ENCODE results near the gene DDX5. TPM values are rescaled to one million over a fixed set of nuclear protein-coding genes. Genes with fewer than 3 reads are reported as not detected.

Gene DDX5
- total RNA-seq, 1 donor from 2014 or later = 771 TPM

DNA sequence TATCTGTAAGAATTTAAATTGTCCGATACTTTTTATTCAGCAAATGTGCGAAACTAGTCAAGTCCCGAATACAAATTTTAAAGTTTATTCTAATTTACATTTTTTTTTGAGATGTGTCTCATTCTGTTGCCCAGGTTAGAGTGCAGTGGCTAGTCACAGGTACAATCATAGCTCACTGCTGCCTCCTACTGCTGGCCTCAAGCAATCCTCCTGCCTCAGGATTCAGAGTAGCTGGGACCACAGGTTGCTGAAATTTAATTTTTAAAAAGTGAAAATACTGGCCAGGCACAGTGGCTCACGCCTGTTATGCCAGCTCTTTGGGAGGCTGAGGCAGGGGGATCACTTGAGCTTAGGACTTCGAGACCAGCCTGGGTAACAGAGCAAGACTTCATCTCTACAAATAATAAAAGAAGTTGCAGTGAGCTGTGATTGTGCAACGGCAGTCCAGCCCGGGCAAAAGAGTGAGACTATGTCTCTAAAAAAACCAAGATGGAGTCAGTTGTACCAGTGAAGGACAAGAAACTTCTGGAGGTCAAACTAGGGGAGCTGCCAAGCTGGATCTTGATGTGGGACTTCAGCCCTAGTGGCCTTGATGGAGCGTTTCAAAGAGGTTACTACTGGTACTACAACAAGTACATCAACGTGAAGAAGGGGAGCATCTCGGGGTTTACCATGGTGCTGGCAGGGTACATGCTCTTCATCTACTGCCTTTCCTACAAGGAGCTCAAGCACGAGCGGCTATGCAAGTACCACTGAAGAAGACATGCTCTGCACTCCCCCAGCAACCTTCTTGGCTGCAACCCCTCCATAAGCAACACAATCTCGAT, 14.8 kb downstream of the DDX5 start:
- Mint-ChIP-seq H3K36me3 (ENCODE audit: low read depth, unreplicated experiment) (peaks cover 21% of the 10 kb centered on the region), H3K4me1 (ENCODE audit: unreplicated experiment) (peaks cover 8% of the 10 kb centered on the region)
- peak; percentile 49 for DNase-seq (ENCODE audit: low spot score)

DNA sequence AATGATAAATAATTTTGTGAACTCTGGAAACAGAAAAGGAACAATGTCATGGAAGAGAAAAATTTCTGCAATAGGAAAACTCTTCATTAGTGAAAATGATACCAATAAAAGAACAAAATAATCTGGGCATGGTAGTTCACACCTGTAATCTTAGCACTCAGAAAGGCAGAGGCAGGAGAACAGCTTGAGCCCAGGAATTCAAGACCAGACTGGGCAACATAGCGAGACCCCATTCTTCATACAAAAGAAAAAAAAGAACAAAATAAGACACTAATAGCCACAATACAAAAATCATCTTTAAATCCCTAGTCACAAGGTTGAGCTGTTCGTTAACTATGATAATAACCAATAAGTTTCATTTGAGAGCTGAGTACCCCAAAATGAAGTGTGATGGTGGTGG, 17.8 kb downstream of the DDX5 start:
- H3K4me3 Mint-ChIP-seq (ENCODE audit: unreplicated experiment) = no peak overlapping the region
- no peak for DNase-seq (ENCODE audit: low spot score)
- no peak overlapping the region for H3K27ac Mint-ChIP-seq (ENCODE audit: unreplicated experiment)
- H3K9me3 Mint-ChIP-seq (ENCODE audit: unreplicated experiment) = no peaks in the 10 kb centered on the region
- TF ChIP-seq, protein P1, sequence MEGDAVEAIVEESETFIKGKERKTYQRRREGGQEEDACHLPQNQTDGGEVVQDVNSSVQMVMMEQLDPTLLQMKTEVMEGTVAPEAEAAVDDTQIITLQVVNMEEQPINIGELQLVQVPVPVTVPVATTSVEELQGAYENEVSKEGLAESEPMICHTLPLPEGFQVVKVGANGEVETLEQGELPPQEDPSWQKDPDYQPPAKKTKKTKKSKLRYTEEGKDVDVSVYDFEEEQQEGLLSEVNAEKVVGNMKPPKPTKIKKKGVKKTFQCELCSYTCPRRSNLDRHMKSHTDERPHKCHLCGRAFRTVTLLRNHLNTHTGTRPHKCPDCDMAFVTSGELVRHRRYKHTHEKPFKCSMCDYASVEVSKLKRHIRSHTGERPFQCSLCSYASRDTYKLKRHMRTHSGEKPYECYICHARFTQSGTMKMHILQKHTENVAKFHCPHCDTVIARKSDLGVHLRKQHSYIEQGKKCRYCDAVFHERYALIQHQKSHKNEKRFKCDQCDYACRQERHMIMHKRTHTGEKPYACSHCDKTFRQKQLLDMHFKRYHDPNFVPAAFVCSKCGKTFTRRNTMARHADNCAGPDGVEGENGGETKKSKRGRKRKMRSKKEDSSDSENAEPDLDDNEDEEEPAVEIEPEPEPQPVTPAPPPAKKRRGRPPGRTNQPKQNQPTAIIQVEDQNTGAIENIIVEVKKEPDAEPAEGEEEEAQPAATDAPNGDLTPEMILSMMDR (IDR thresholded peaks at IDR 0.05; ENCODE audit: unreplicated experiment) = no peak
- peaks cover 25% of the 10 kb centered on the region for H3K36me3 Mint-ChIP-seq (ENCODE audit: low read depth, unreplicated experiment)
- H3K4me1 Mint-ChIP-seq (ENCODE audit: unreplicated experiment) = no peaks in the 10 kb centered on the region
- peaks cover 1% of the 10 kb centered on the region for H3K27me3 Mint-ChIP-seq (ENCODE audit: unreplicated experiment)

More for the DNA sequence above, 14.8 kb downstream of the DDX5 start:
- Mint-ChIP-seq H3K4me3 (ENCODE audit: unreplicated experiment) (no peak overlapping the region), H3K9me3 (ENCODE audit: unreplicated experiment) (no peaks in the 10 kb centered on the region), H3K27me3 (ENCODE audit: unreplicated experiment) (peaks cover 4% of the 10 kb centered on the region), H3K27ac (ENCODE audit: unreplicated experiment) (no peak overlapping the region)
- TF ChIP-seq, protein P1 (IDR thresholded peaks at IDR 0.05; ENCODE audit: unreplicated experiment) = peak; percentile 66

- H3K27ac Mint-ChIP-seq (ENCODE audit: unreplicated experiment) = no peak overlapping the region
- TF ChIP-seq, protein P1 (IDR thresholded peaks at IDR 0.05; ENCODE audit: unreplicated experiment) = no peak
- no peaks in the 10 kb centered on the region for H3K4me1 Mint-ChIP-seq (ENCODE audit: unreplicated experiment)
- H3K36me3 Mint-ChIP-seq (ENCODE audit: low read depth, unreplicated experiment) = peaks cover 12% of the 10 kb centered on the region
- no peak overlapping the region for H3K4me3 Mint-ChIP-seq (ENCODE audit: unreplicated experiment)
- peaks cover 1% of the 10 kb centered on the region for H3K27me3 Mint-ChIP-seq (ENCODE audit: unreplicated experiment)
- H3K9me3 Mint-ChIP-seq (ENCODE audit: unreplicated experiment) = no peaks in the 10 kb centered on the region
- DNase-seq (ENCODE audit: low spot score) = no peak
Measured at GRCh38 chr17:64484380-64484779, 21.7 kb downstream of the DDX5 start.

GRCh38 chr17:64480951-64481350, 25.1 kb downstream of the DDX5 start:
- Mint-ChIP-seq H3K4me1 (ENCODE audit: unreplicated experiment) (no peaks in the 10 kb centered on the region), H3K36me3 (ENCODE audit: low read depth, unreplicated experiment) (peaks cover 12% of the 10 kb centered on the region), H3K4me3 (ENCODE audit: unreplicated experiment) (no peak overlapping the region), H3K27me3 (ENCODE audit: unreplicated experiment) (peaks cover 1% of the 10 kb centered on the region), H3K27ac (ENCODE audit: unreplicated experiment) (no peak overlapping the region), H3K9me3 (ENCODE audit: unreplicated experiment) (no peaks in the 10 kb centered on the region)
- DNase-seq (ENCODE audit: low spot score) = no peak
- TF ChIP-seq, protein P1 (IDR thresholded peaks at IDR 0.05; ENCODE audit: unreplicated experiment) = no peak

- Mint-ChIP-seq H3K27me3 (ENCODE audit: unreplicated experiment) (no peaks in the 10 kb centered on the region), H3K9me3 (ENCODE audit: unreplicated experiment) (no peaks in the 10 kb centered on the region), H3K27ac (ENCODE audit: unreplicated experiment) (no peak overlapping the region), H3K4me1 (ENCODE audit: unreplicated experiment) (peaks cover 2% of the 10 kb centered on the region), H3K4me3 (ENCODE audit: unreplicated experiment) (no peak overlapping the region), H3K36me3 (ENCODE audit: low read depth, unreplicated experiment) (no peaks in the 10 kb centered on the region)
- DNase-seq (ENCODE audit: low spot score) = no peak
- TF ChIP-seq, protein P1 (IDR thresholded peaks at IDR 0.05; ENCODE audit: unreplicated experiment) = no peak
Measured at GRCh38 chr17:64477849-64478248, 28.2 kb downstream of the DDX5 start.

Measured in endothelial cell (in vitro differentiated cells).